OCI-LY1 (cell line): Measurements from ENCODE around the gene KCTD16.

Experiments
- H2AFZ ChIP-seq: fragments of 200-600 bp; sonication (generic), shearing (Covaris generic); 2 replicates; pipeline ENCODE4 v1.6.0; 2014; ENCODE audit warnings: antibody characterized with exemption, mild to moderate bottlenecking, low read length
- H3F3A ChIP-seq: fragments of 200-600 bp; sonication (generic), shearing (Covaris generic); 2 replicates; pipeline ENCODE4 v1.6.0; 2014; ENCODE audit warnings: mild to moderate bottlenecking, antibody characterized with exemption, low read length, moderate library complexity; ENCODE audit not compliant: insufficient read depth
- H3K27ac ChIP-seq: fragments of 200-600 bp; sonication (generic); 2 replicates; pipeline ENCODE4 v1.5.1; 2014; ENCODE audit warnings: low read length, mixed run types, mild to moderate bottlenecking, low read depth; ENCODE audit not compliant: poor library complexity, severe bottlenecking
- H3K27me3 ChIP-seq: fragments of 200-600 bp; sonication (generic); 2 replicates; pipeline ENCODE4 v1.6.0; 2014; ENCODE audit warnings: antibody characterized with exemption, mild to moderate bottlenecking, low read length, moderate library complexity; ENCODE audit not compliant: insufficient read depth
- H3K36me3 ChIP-seq: fragments of 200-600 bp; sonication (generic); 2 replicates; pipeline ENCODE4 v1.6.1; 2014; ENCODE audit warnings: mild to moderate bottlenecking, antibody characterized with exemption, low read length, moderate library complexity, mixed read lengths; ENCODE audit not compliant: insufficient read depth
- H3K4me1 ChIP-seq: fragments of 200-600 bp; sonication (generic); 2 replicates; pipeline ENCODE4 v1.5.1; 2014; ENCODE audit warnings: mild to moderate bottlenecking, low read length, moderate library complexity; ENCODE audit not compliant: insufficient read depth, severe bottlenecking
- H3K4me2 ChIP-seq: fragments of 200-600 bp; sonication (generic), shearing (Covaris generic); 2 replicates; pipeline ENCODE4 v1.6.1; 2014; ENCODE audit warnings: low read length
- H3K4me3 ChIP-seq: fragments of 200-600 bp; sonication (generic); 2 replicates; pipeline ENCODE4 v1.5.1; 2014; ENCODE audit warnings: low read length, low read depth, mild to moderate bottlenecking, mixed read lengths; ENCODE audit not compliant: poor library complexity, severe bottlenecking
- H3K79me2 ChIP-seq: fragments of 200-600 bp; shearing (Covaris generic); 2 replicates; pipeline ENCODE4 v1.6.1; 2016; ENCODE audit warnings: mixed run types, low read length, mixed read lengths; ENCODE audit not compliant: insufficient read depth
- H3K9ac ChIP-seq: fragments of 200-600 bp; sonication (generic), shearing (Covaris generic); 2 replicates; pipeline ENCODE4 v1.6.1; 2014; ENCODE audit warnings: mild to moderate bottlenecking, low read length, mixed read lengths
- H3K9me2 ChIP-seq: fragments of 200-600 bp; sonication (generic), shearing (Covaris generic); 2 replicates; pipeline ENCODE4 v1.6.1; 2014; ENCODE audit warnings: low read depth, mild to moderate bottlenecking, low read length, mixed read lengths
- H3K9me3 ChIP-seq: fragments of 200-600 bp; shearing (Covaris generic); 2 replicates; pipeline ENCODE4 v1.6.1; 2014; ENCODE audit warnings: low read length, mixed read lengths
- H4K20me1 ChIP-seq: fragments of 200-600 bp; sonication (generic), shearing (Covaris generic); 2 replicates; pipeline ENCODE4 v1.6.0; 2016; ENCODE audit warnings: mild to moderate bottlenecking, low read length; ENCODE audit not compliant: insufficient read depth
- CTCF ChIP-seq: fragments of 200-600 bp; sonication (generic), shearing (Covaris generic); IDR thresholded peaks from 2 replicates; pipeline ENCODE4 v1.5.1; 2017; ENCODE audit warnings: mild to moderate bottlenecking, antibody characterized with exemption, low read length, moderate library complexity, mixed read lengths
- EZH2 ChIP-seq: fragments of 200-600 bp; sonication (generic), shearing (Covaris generic); IDR thresholded peaks from 2 replicates; pipeline ENCODE4 v1.8.0; 2017; ENCODE audit warnings: borderline replicate concordance, mixed run types, mild to moderate bottlenecking, antibody characterized with exemption, low read length, moderate library complexity, mixed read lengths

Gene KCTD16

GRCh38 chr5:144422018-144422727, 251.5 kb downstream of the KCTD16 start:
- Histone ChIP-seq H3K4me3 (no peak overlapping the region), H3K27ac (no peak overlapping the region), H3K36me3 (no peaks in the 10 kb centered on the region), H3K27me3 (no peaks in the 10 kb centered on the region), H4K20me1 (no peaks in the 10 kb centered on the region), H3F3A (no peaks in the 10 kb centered on the region), H3K4me2 (no peak overlapping the region), H3K9me2 (no peaks in the 10 kb centered on the region), H3K79me2 (no peaks in the 10 kb centered on the region), H2AFZ (no peak overlapping the region), H3K9ac (no peak overlapping the region), H3K4me1 (no peaks in the 10 kb centered on the region), H3K9me3 (no peaks in the 10 kb centered on the region)
- TF ChIP-seq CTCF (no peak), EZH2 (no peak)

GRCh38 chr5:144427866-144428265, 257.2 kb downstream of the KCTD16 start:
- no peak overlapping the region for H2AFZ ChIP-seq
- no peaks in the 10 kb centered on the region for H3K4me1 ChIP-seq
- TF ChIP-seq EZH2 (no peak), CTCF (no peak)
- no peaks in the 10 kb centered on the region for H3K9me3 ChIP-seq
- H3K27me3 ChIP-seq = no peaks in the 10 kb centered on the region
- no peaks in the 10 kb centered on the region for H3F3A ChIP-seq
- no peak overlapping the region for H3K27ac ChIP-seq
- H3K9me2 ChIP-seq = no peaks in the 10 kb centered on the region
- H3K79me2 ChIP-seq = no peaks in the 10 kb centered on the region
- H4K20me1 ChIP-seq = no peaks in the 10 kb centered on the region
- no peaks in the 10 kb centered on the region for H3K36me3 ChIP-seq
- H3K4me2 ChIP-seq = no peak overlapping the region
- H3K9ac ChIP-seq = no peak overlapping the region
- H3K4me3 ChIP-seq = no peak overlapping the region

- H3K36me3 ChIP-seq = no peaks in the 10 kb centered on the region
- H3K9ac ChIP-seq = no peak overlapping the region
- no peaks in the 10 kb centered on the region for H3K27me3 ChIP-seq
- no peaks in the 10 kb centered on the region for H3K9me3 ChIP-seq
- no peaks in the 10 kb centered on the region for H3K79me2 ChIP-seq
- H3K27ac ChIP-seq = no peak overlapping the region
- no peak for TF ChIP-seq CTCF
- no peak for TF ChIP-seq EZH2
- H4K20me1 ChIP-seq = no peaks in the 10 kb centered on the region
- H3F3A ChIP-seq = no peaks in the 10 kb centered on the region
- H2AFZ ChIP-seq = no peak overlapping the region
- H3K4me1 ChIP-seq = no peaks in the 10 kb centered on the region
- no peaks in the 10 kb centered on the region for H3K9me2 ChIP-seq
- no peak overlapping the region for H3K4me2 ChIP-seq
- H3K4me3 ChIP-seq = no peak overlapping the region
These were observed 257.7 kb downstream of the KCTD16 start for GRCh38 chr5:144428326-144428725.
